ENCODE measurements around the gene CDK5RAP3.
"Not testable (repeated sequence)": the region's sequence is repeated elsewhere in the genome, so short reads cannot be mapped to it uniquely, and the experiment has no call there.

The CDK5RAP3 gene

DNA sequence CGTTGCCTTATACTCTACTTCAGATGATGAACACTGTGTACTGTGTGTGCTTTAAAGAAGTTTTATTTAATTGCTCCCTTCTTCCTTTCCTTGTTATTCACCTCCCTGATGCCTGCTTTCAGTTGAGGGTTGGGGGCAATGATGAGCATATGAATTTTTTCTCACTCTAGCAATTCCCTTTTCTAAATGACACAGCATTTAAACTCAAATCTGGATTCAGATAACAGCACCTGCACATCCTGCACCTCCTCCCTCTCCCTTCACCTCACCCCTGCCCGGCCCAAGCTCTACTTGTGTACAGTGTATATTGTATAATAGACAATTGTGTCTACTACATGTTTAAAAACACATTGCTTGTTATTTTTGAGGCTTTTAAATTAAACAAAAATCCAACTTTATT, 42.5 kb upstream of the CDK5RAP3 start:
- no peaks in the 10 kb centered on the region for H3K27me3 ChIP-seq (ENCODE audit: control insufficient read depth, insufficient read depth, low read length)
- no peak overlapping the region for H3K9ac ChIP-seq
- H2AFZ ChIP-seq: no peak overlapping the region
- no peak overlapping the region for H3K27ac ChIP-seq
- peaks cover 4% of the 10 kb centered on the region for H3K79me2 ChIP-seq
- H3K9me3 ChIP-seq (ENCODE audit: control insufficient read depth, low read length): no peaks in the 10 kb centered on the region
- no peak for TF ChIP-seq CTCF (IDR thresholded peaks at IDR 0.05)
- H3K36me3 ChIP-seq (ENCODE audit: control insufficient read depth, insufficient read depth, low read length): no peaks in the 10 kb centered on the region
- no peak overlapping the region for H3K4me3 ChIP-seq (ENCODE audit: low read depth, low read length)
- no peaks in the 10 kb centered on the region for H3K4me1 ChIP-seq
- H3K4me2 ChIP-seq (ENCODE audit: low read length): no peak overlapping the region

GRCh38 chr17:47929218-47930000, 41.5 kb upstream of the CDK5RAP3 start:
- no peak overlapping the region for H3K4me2 ChIP-seq (ENCODE audit: low read length)
- H3K27me3 ChIP-seq (ENCODE audit: control insufficient read depth, insufficient read depth, low read length): no peaks in the 10 kb centered on the region
- H3K4me3 ChIP-seq (ENCODE audit: low read depth, low read length): no peak overlapping the region
- no peak overlapping the region for H3K27ac ChIP-seq
- no peaks in the 10 kb centered on the region for H3K4me1 ChIP-seq
- H2AFZ ChIP-seq: no peak overlapping the region
- H3K36me3 ChIP-seq (ENCODE audit: control insufficient read depth, insufficient read depth, low read length): no peaks in the 10 kb centered on the region
- no peak for TF ChIP-seq CTCF (IDR thresholded peaks at IDR 0.05)
- H3K9ac ChIP-seq: no peak overlapping the region
- no peaks in the 10 kb centered on the region for H3K79me2 ChIP-seq
- H3K9me3 ChIP-seq (ENCODE audit: control insufficient read depth, low read length): no peaks in the 10 kb centered on the region

DNA sequence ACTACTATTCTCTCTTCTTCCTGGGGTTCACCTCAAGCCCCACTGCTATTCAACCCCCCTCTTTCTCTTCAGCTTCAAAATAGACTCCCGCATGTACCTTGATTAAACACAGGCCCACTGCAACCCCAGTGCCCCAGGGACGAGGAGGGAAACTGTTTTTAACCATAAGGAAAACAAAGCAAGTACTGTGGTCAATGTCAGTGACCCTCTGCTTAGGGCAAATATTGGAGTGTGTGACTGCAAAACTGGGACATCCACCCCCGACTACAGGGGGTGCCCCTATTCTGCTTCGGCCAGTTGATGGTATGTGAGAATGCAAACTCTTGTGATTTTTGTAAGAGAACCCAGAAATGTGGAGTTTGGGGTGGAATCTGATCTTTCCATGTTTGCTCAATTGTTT, 39.1 kb upstream of the CDK5RAP3 start:
- Histone ChIP-seq H3K4me1 (no peaks in the 10 kb centered on the region), H3K79me2 (no peaks in the 10 kb centered on the region), H3K36me3 (ENCODE audit: control insufficient read depth, insufficient read depth, low read length) (no peaks in the 10 kb centered on the region), H3K27me3 (ENCODE audit: control insufficient read depth, insufficient read depth, low read length) (no peaks in the 10 kb centered on the region), H3K4me2 (ENCODE audit: low read length) (no peak overlapping the region), H3K9me3 (ENCODE audit: control insufficient read depth, low read length) (no peaks in the 10 kb centered on the region), H3K9ac (no peak overlapping the region), H3K27ac (no peak overlapping the region), H2AFZ (no peak overlapping the region), H3K4me3 (ENCODE audit: low read depth, low read length) (no peak overlapping the region)
- no peak for TF ChIP-seq CTCF (IDR thresholded peaks at IDR 0.05)

GRCh38 chr17:47934856-47935255, 36.1 kb upstream of the CDK5RAP3 start:
- Histone ChIP-seq H3K9me3 (ENCODE audit: control insufficient read depth, low read length) (no peaks in the 10 kb centered on the region), H3K4me2 (ENCODE audit: low read length) (no peak overlapping the region), H2AFZ (no peak overlapping the region), H3K36me3 (ENCODE audit: control insufficient read depth, insufficient read depth, low read length) (no peaks in the 10 kb centered on the region), H3K27ac (no peak overlapping the region), H3K27me3 (ENCODE audit: control insufficient read depth, insufficient read depth, low read length) (no peaks in the 10 kb centered on the region), H3K9ac (no peak overlapping the region), H3K4me3 (ENCODE audit: low read depth, low read length) (no peak overlapping the region), H3K79me2 (no peaks in the 10 kb centered on the region), H3K4me1 (no peaks in the 10 kb centered on the region)
- TF ChIP-seq CTCF (IDR thresholded peaks at IDR 0.05): no peak

- not testable (repeated sequence) for H3K79me2 ChIP-seq; H3K4me1 ChIP-seq; H3K36me3 ChIP-seq (ENCODE audit: control insufficient read depth, insufficient read depth, low read length); H3K9ac ChIP-seq; H3K27me3 ChIP-seq (ENCODE audit: control insufficient read depth, insufficient read depth, low read length); H3K27ac ChIP-seq; H3K9me3 ChIP-seq (ENCODE audit: control insufficient read depth, low read length); H2AFZ ChIP-seq; H3K4me3 ChIP-seq (ENCODE audit: low read depth, low read length); H3K4me2 ChIP-seq (ENCODE audit: low read length)
Observed at GRCh38 chr17:47935468-47935867, 35.4 kb upstream of the CDK5RAP3 start.
